Stimulated activated CD4-positive, alpha-beta T cell treated with anti-CD3 and anti-CD28 coated beads, Interleukin-2, amount 100 ng/mL, for 24 hours (primary cell): ENCODE results near the gene MOCS2.
A peak's percentile ranks its signal among the peaks of the same experiment; 100 is the strongest.

Experiments used
- DNase-seq, 2 donors: peaks; one replicate each; pipeline ENCODE4 v3.0.0-alpha.2; 2020

MOCS2 gene

GRCh38 chr5:53092242-53092641 lies 17.3 kb downstream of the MOCS2 start:
- no peak for DNase-seq

- DNase-seq, result no peak
These were observed 18.3 kb downstream of the MOCS2 start for GRCh38 chr5:53091289-53091688.

GRCh38 chr5:53090229-53090628 lies 19.3 kb downstream of the MOCS2 start:
- no peak for DNase-seq

DNA sequence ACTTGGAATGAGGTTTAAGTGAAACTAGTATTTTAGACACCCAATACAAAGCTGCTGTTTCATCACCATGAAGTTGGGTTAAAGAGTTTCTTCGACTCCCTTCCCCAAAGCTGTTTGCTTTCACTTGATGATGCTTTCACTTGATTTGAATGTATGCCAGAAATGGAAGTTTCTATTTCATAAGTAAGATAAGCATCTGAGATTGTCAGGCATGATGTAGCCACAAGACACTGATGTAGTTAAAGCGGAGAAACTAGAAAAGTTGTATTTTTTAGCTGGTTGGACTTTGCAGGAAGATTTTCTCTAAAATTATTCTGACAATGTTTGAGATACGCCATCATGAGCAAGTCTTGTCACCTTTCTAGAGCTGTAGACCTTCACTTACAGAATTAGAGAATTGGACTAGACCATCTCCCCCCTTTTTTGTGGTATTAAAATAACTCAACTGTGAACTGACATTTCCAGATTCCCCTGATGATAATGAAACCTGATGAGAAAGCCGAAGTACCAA lies 20.0 kb downstream of the MOCS2 start:
- no peak for DNase-seq

GRCh38 chr5:53087621-53088121 lies 21.9 kb downstream of the MOCS2 start:
- DNase-seq, result no peak

GRCh38 chr5:53087171-53087570 lies 22.4 kb downstream of the MOCS2 start:
- DNase-seq, result no peak

DNA sequence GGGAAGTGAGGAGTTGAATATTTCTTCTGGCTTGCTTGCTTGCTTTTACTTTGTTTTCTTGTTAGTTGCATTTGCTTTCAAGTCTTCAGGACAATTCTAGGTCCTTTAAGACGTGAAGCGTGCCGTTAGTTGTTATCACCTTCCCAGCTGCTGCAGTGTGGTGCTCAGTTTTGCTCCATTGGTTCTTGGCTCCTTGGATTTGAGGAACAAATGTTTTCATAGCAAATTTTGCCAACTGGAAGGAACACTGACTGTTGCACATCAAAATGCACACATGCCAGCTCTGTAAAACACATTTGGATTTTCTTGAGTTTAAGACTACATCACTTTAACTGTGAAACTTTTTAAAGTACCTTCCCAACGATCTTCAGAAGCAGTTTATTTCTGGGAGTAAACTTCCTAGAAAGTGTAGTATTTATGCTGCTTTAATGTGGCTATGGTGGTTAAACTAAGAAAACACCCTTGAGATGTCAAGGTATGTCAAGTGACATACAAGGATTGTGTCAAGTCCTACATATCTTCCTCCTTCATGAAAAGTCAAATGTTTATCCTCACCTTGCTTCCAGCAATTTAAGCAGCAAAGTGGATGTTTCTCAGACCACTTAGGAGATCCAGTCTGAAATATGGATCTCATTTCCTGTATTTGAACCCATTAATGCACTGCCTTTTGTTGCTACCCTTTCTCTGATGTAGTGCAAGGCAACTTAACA lies 24.9 kb downstream of the MOCS2 start:
- DNase-seq, result no peak

DNA sequence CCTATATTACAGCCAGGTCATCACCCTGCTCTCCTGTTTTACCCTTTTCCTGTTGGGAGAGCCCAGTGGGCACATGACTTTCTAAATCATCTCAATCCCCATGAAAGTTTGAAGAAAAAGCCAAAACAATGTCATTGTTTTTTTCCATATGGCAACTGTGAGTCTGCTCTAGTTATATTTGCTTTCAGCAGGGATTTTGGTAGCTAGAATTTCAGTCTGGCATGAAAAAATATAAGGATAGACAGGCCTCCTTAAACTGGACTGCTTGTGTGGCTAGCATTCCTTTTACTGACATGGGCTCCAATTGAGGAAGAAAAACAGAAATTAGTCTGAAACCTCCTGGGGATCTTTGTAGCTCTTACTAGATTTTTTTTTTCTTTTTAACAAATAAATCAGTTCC lies 25.6 kb downstream of the MOCS2 start:
- DNase-seq, result no peak

- DNase-seq, result no peak
These were observed 29.3 kb downstream of the MOCS2 start for GRCh38 chr5:53080271-53080670.

GRCh38 chr5:53076014-53076583 lies 33.5 kb downstream of the MOCS2 start:
- DNase-seq, result no peak

DNA sequence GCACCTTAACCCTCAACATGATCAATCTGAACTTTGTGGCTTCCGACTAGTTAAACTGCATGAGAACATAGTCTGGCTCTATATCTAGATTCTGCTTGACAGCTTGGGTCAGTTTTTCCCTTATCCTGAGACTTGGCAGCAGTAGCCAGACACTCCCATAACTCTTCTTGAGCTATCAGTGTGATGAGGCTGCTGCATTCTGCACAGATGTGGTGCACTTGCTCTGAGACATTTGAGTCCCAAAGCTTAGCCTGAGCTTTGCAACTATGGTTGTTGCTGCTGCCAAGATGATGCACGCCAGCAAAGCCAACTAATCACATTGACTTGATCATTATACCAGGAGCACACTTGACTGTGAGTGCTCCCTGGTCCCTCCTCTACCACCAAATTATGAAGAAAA lies 36.2 kb downstream of the MOCS2 start:
- no peak for DNase-seq

DNA sequence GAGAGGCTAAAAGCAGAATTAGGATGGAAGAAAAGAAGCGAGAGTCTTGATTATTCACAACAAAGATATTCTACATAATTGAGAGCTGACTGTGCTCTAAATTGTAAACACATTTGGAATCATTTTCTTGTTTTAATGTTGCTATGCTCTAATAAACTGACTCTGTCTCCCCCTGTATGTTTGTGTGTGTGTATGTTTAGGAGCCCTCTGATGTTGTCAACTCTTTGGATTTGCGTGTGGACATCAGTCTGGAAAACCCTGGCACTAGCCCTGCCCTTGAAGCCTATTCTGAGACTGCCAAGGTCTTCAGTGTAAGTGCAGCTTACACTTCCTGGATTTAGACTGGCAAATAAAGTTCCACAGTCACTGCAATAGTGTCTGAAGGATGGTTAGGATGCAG lies 37.8 kb downstream of the MOCS2 start:
- DNase-seq, result no peak

DNA sequence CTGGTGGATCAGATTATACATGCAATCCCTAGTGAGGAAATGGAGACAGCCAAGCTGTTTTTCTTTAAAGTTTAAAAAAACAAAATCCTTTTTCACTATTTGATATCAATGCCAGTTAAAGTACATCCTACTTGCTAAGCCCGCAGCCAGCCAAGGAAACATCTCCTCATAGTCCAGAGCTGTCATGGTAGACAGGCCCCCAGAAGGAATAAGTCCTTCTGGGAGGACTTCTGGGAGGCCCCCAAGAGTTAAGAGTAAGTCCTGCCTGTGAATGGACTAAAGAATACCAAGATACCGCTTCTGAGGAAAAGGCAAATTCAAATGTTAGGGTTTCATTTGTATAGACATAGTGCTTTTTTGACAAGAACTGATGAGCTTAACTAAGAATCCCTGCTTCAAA lies 38.3 kb downstream of the MOCS2 start:
- no peak for DNase-seq

GRCh38 chr5:53069626-53070025 lies 39.9 kb downstream of the MOCS2 start:
- peak; percentile 54 to 68 for DNase-seq

GRCh38 chr5:53068291-53068836 lies 41.2 kb downstream of the MOCS2 start:
- DNase-seq, result no peak

- DNase-seq, result no peak
These were observed 41.9 kb downstream of the MOCS2 start for GRCh38 chr5:53067641-53068040.

GRCh38 chr5:53066088-53066487 lies 43.5 kb downstream of the MOCS2 start:
- no peak for DNase-seq

GRCh38 chr5:53063791-53064190 lies 45.8 kb downstream of the MOCS2 start:
- no peak for DNase-seq

GRCh38 chr5:53063176-53063575 lies 46.4 kb downstream of the MOCS2 start:
- no peak for DNase-seq

DNA sequence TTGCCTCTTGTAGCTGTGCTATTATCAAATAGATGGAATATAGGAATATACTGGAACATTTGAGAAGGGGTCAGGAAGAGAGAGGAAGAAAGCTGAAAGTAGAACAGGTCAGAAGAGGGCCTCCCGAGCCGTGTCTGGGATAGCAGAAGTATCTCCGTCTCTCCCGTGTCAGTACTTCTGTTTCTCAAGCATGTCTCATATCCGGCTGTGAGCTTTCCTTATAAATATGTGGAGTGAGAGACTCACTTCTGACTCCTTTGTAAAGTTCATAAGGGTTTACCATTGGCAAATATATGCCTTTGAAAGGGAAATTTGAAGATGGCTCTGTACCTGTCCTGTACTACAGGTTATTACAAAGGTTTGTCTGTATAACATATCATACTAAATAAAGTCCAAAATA lies 50.3 kb downstream of the MOCS2 start:
- no peak for DNase-seq

- no peak for DNase-seq
These were observed 54.2 kb downstream of the MOCS2 start for GRCh38 chr5:53055365-53055764.

GRCh38 chr5:53053364-53053763 lies 56.2 kb downstream of the MOCS2 start:
- DNase-seq, result no peak

DNA sequence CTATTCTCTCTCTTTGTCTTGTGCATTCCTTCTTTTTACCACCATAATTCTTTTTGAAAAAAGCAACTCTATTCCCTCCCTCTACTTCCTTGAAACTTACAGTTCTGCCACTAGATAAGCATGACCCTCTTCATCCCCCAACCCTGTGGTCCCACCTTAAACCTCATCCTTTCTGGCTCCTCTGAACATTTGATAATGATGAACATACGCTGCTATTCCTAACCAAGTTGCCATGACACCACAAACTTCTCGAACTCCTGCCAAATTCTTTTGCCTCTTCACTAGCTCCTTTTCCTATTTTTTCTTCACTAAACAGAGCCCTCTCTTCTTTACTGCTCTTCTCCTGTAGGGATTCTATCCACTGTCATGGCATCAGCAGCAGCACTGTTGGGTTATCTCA lies 57.1 kb downstream of the MOCS2 start:
- DNase-seq, result no peak

- no peak for DNase-seq
These were observed 61.3 kb downstream of the MOCS2 start for GRCh38 chr5:53048248-53048647.
